Panc1 (cell line): ENCODE data around the gene SCGB1C2. TPM values are rescaled to one million over a fixed set of nuclear protein-coding genes. Genes with fewer than 3 reads are reported as not detected.

ENCODE experiments used
- ATAC-seq: fragments of 200-7000 bp; cut with Tn5 transposase; 2 replicates; pipeline ENCODE4 v1.9.1; 2020; ENCODE audit warnings: mild to moderate bottlenecking, moderate library complexity
- BruUV-seq: library from RNA; stranded (reverse); fragments of 400-500 nt; replicated peaks from 2 replicates; lab custom pipeline; 2021; lab: Mats Ljungman, UMichigan
- CTCF ChIA-PET: fragments of 300-600 bp; sonication (Branson Sonifier 250); formaldehyde crosslinking; loops from one replicate; lab custom pipeline; 2022; ENCODE audit warnings: antibody characterized with exemption; lab: Charles Lee
- POLR2A ChIA-PET: fragments of 300-600 bp; sonication (Branson Sonifier 250); formaldehyde crosslinking; loops from one replicate; lab custom pipeline; 2022; ENCODE audit warnings: antibody characterized with exemption; lab: Charles Lee
- DNase-seq: peaks from one replicate; pipeline ENCODE4 v3.0.0-alpha.2; 2010; ENCODE audit warnings: low read depth, low spot score
- H3K27ac ChIP-seq: 2 replicates; pipeline ENCODE4 v1.5.1; 2011; ENCODE audit warnings: mild to moderate bottlenecking, low read length, inconsistent platforms
- H3K27me3 ChIP-seq: fragments of 200-500 bp; sonication (Bioruptor generic); 2 replicates; pipeline ENCODE4 v1.6.0; 2014; ENCODE audit warnings: low read length, inconsistent platforms; ENCODE audit not compliant: control insufficient read depth, insufficient read depth
- H3K36me3 ChIP-seq: fragments of 200-500 bp; sonication (Bioruptor generic); 2 replicates; pipeline ENCODE4 v1.5.1; 2014; ENCODE audit warnings: inconsistent platforms, mild to moderate bottlenecking, low read length, moderate library complexity; ENCODE audit not compliant: control insufficient read depth, insufficient read depth
- H3K4me1 ChIP-seq: 2 replicates; pipeline ENCODE4 v1.5.1; 2011; ENCODE audit warnings: inconsistent platforms, mild to moderate bottlenecking, low read length, moderate library complexity; ENCODE audit not compliant: control insufficient read depth, insufficient read depth
- H3K4me3 ChIP-seq, 2 experiments: 2 replicates each; pipeline ENCODE4 v1.5.1; 2011 to 2012; ENCODE audit warnings: low read depth in 2 of 2, low read length in 2 of 2, mild to moderate bottlenecking in 2 of 2, inconsistent platforms in 1 of 2, moderate library complexity in 1 of 2
- H3K9me3 ChIP-seq: fragments of 200-500 bp; sonication (Bioruptor generic); 2 replicates; pipeline ENCODE4 v1.5.1; 2014; ENCODE audit warnings: low read depth, mild to moderate bottlenecking, inconsistent platforms, low read length, moderate library complexity; ENCODE audit not compliant: control insufficient read depth, insufficient read depth
- POLR2AphosphoS5 ChIP-seq: IDR thresholded peaks from 2 replicates; pipeline ENCODE4 v1.6.1; 2012; ENCODE audit warnings: mild to moderate bottlenecking, low read depth, low read length, moderate library complexity
- SIN3A ChIP-seq: IDR thresholded peaks from 2 replicates; pipeline ENCODE4 v1.6.1; 2012; ENCODE audit warnings: low read depth, mild to moderate bottlenecking, low read length, moderate library complexity, borderline replicate concordance; ENCODE audit not compliant: insufficient read depth
- TCF7L2 ChIP-seq: IDR thresholded peaks from 2 replicates; pipeline ENCODE4 v1.6.1; 2011; ENCODE audit warnings: mild to moderate bottlenecking, low read depth, low read length, inconsistent platforms
- in situ Hi-C: cut with HindIII; loops from 2 replicates; pipeline ENCODE4 v1.10.0; 2016; ENCODE audit warnings: low sequenced_read_pairs, low pct_unique_long_range_greater_than_20kb
- intact Hi-C: fragments of 100-400 bp; cut with micrococcal nuclease; formaldehyde crosslinking; loops from one replicate; pipeline ENCODE4 v1.10.0; 2022; ENCODE audit not compliant: unreplicated experiment
- total RNA-seq: library from RNA; stranded (reverse); gene quantifications from one replicate; pipeline ENCODE4 v1.2.1, GENCODE V29; 2021; ENCODE audit not compliant: unreplicated experiment
- TF ChIP-seq, protein P1 (sequence below): fragments of 450-650 bp; IDR thresholded peaks from 2 replicates; pipeline ENCODE4 v1.5.1; 2017; ENCODE audit warnings: mild to moderate bottlenecking
- TF ChIP-seq, protein P2 (sequence below), 2 experiments: IDR thresholded peaks; 2 replicates each; pipeline ENCODE4 v1.6.1; 2011 to 2012; ENCODE audit warnings: low read depth in 2 of 2, control low read depth in 1 of 2, low read length in 1 of 2, mild to moderate bottlenecking in 1 of 2, moderate library complexity in 1 of 2; ENCODE audit not compliant: insufficient read depth in 1 of 2

SCGB1C2 gene
- total RNA-seq, 1 experiment from 2014 or later: not detected

DNA sequence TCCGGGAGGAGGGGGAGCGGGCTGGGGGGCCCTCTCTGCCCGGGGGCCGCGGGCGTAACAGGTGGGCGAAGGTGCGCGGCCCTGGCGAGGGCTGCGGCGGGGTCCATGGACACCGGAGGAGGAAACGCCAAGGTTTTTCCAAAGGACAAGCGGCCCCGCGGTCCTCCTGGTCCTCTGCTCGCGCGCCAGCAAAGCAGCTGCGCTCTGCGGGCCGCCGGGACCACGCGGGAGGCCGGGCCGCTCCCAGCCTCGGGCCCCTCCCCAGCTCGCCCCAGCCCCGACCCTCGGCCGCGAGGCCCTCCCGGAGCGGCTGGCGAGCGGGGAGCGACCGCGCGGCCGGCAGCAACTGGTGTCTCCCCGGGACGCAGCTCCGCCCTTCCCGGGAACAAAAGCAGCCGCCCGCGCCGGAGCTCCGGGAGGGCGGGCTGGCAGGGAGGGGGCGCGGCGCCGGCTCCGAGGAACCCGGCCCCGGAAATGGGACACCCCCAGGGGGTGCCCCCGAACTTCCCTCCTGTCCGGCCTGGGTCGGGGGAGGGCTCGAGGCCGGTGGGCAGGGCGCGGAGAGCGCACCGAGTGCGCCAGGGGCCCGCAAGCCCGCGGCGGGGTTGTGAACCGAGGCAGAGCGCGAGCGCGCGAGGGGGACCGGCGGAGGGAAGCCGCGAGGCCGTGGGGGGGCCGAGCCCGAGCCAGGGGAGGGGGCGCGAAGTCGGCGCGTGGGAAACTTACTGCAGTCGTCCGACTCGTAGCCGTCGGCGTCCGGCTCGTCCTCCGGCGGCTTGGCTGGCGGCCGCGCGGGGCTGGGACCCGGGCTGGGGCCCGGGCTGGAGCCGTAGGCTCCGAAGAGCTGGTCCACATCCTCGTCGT lies 43.2 kb downstream of the SCGB1C2 start:
- in situ Hi-C loops: no loop called here
- peak overlapping the region; percentile 28 to 29 for H3K4me3 ChIP-seq
- no peaks in the 10 kb centered on the region; the same call in 1 of the 2 replicates for H3K36me3 ChIP-seq
- H3K9me3 ChIP-seq: no peaks in the 10 kb centered on the region
- no TSS peak for BruUV-seq
- intact Hi-C loops: no loop called here
- H3K27me3 ChIP-seq: no peaks in the 10 kb centered on the region
- H3K27ac ChIP-seq: no peak overlapping the region
- CTCF ChIA-PET: no interaction called here
- no peaks in the 10 kb centered on the region for H3K4me1 ChIP-seq
- DNase-seq: no peak
- TF ChIP-seq TCF7L2 (0 out of 2 replicates have a peak, but pooled peaks have one; percentile 35), SIN3A (no peak)
- TF ChIP-seq, protein P1, sequence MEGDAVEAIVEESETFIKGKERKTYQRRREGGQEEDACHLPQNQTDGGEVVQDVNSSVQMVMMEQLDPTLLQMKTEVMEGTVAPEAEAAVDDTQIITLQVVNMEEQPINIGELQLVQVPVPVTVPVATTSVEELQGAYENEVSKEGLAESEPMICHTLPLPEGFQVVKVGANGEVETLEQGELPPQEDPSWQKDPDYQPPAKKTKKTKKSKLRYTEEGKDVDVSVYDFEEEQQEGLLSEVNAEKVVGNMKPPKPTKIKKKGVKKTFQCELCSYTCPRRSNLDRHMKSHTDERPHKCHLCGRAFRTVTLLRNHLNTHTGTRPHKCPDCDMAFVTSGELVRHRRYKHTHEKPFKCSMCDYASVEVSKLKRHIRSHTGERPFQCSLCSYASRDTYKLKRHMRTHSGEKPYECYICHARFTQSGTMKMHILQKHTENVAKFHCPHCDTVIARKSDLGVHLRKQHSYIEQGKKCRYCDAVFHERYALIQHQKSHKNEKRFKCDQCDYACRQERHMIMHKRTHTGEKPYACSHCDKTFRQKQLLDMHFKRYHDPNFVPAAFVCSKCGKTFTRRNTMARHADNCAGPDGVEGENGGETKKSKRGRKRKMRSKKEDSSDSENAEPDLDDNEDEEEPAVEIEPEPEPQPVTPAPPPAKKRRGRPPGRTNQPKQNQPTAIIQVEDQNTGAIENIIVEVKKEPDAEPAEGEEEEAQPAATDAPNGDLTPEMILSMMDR: no peak
- POLR2A ChIA-PET: no interaction called here
- ATAC-seq: peak; percentile 20; the same call in 1 of the 2 replicates

DNA sequence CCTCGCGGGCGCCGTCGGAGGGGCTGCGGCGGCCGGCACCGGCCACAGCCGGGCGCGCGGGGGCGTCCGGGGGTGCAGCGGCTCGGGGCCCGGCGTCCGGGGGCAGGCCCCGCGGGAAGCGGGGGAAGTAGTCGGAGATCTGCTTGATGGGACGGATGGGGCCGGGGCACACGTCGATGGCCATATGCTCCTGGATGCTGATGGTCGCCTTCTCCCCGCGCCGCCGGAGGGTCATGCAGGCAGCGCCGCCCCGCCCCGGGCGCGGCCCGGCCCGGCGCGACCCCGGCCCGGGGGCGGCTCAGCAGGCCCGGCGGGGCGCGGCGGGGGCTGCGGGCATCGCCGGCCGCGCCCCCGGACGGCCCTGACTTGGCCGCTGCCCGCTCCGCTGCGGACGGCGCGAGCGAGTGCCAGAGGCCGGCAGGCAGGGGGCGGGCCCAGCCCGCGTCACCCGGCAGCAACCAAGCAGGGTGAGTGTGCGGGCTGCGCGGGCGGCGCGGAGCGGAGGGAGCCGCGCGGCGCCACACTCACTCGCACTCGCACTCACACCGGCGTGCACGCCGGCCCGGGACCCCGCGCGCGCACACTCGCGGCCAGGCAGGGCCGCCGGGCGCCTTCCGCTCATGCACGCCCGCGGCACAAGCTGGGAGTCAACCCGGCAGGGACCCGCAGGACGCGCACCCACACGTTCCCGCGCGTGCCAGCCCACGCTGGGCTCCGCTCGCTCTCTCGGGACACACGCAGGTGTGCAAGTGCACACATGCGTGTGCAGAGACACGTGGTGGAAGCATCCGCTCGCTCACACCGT lies 44.1 kb downstream of the SCGB1C2 start, which contains the start of gene DOC2B:
Gene DOC2B, minus strand, starts transcription at position 406 of the 805 bp plus-strand sequence. Its CDS starts 171 bp downstream, at position 235.
- ATAC-seq: peak; percentile 85
- Histone ChIP-seq H3K27ac (no peak within 1 kb of the TSS), H3K9me3 (no peaks in the 10 kb centered on the region), H3K36me3 (no peaks in the 10 kb centered on the region; the same call in 1 of the 2 replicates), H3K4me3 (peak within 1 kb of the TSS; percentile 28 to 29), H3K27me3 (no peaks in the 10 kb centered on the region), H3K4me1 (no peaks in the 10 kb centered on the region)
- BruUV-seq: no TSS peak
- in situ Hi-C loops: no loop called here
- DNase-seq: no peak
- POLR2A ChIA-PET: no interaction called here
- CTCF ChIA-PET: no interaction called here
- TF ChIP-seq SIN3A (no peak), TCF7L2 (no peak), POLR2AphosphoS5 (no peak)
- TF ChIP-seq, protein P1: no peak
- TF ChIP-seq, protein P2, sequence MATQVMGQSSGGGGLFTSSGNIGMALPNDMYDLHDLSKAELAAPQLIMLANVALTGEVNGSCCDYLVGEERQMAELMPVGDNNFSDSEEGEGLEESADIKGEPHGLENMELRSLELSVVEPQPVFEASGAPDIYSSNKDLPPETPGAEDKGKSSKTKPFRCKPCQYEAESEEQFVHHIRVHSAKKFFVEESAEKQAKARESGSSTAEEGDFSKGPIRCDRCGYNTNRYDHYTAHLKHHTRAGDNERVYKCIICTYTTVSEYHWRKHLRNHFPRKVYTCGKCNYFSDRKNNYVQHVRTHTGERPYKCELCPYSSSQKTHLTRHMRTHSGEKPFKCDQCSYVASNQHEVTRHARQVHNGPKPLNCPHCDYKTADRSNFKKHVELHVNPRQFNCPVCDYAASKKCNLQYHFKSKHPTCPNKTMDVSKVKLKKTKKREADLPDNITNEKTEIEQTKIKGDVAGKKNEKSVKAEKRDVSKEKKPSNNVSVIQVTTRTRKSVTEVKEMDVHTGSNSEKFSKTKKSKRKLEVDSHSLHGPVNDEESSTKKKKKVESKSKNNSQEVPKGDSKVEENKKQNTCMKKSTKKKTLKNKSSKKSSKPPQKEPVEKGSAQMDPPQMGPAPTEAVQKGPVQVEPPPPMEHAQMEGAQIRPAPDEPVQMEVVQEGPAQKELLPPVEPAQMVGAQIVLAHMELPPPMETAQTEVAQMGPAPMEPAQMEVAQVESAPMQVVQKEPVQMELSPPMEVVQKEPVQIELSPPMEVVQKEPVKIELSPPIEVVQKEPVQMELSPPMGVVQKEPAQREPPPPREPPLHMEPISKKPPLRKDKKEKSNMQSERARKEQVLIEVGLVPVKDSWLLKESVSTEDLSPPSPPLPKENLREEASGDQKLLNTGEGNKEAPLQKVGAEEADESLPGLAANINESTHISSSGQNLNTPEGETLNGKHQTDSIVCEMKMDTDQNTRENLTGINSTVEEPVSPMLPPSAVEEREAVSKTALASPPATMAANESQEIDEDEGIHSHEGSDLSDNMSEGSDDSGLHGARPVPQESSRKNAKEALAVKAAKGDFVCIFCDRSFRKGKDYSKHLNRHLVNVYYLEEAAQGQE (IDR thresholded peaks at IDR 0.05; ENCODE audit: insufficient read depth in 1 of 2, low read depth in 2 of 2, low read length in 1 of 2): no peak
- intact Hi-C loops: no loop called here
